Peyer's patch (tissue), 4 donors: ENCODE results near the gene CBX8.

ENCODE experiments used
- POLR2A ChIP-seq, 2 donors: fragments of 450-650 bp; IDR thresholded peaks; one replicate each; pipeline ENCODE4 v1.5.1; 2017; ENCODE audit warnings: antibody characterized with exemption in 2 of 2, mild to moderate bottlenecking in 2 of 2, moderate library complexity in 2 of 2
- TF ChIP-seq, protein P1 (sequence below), 6 experiments: fragments of 450-650 bp in 4 of 6; fragments of 200-600 bp in 2 of 6; sonication (generic) in 1 of 6; IDR thresholded peaks; one replicate each; pipeline ENCODE4 v1.5.1; 2017 to 2019; ENCODE audit warnings: antibody characterized with exemption in 6 of 6, mild to moderate bottlenecking in 3 of 6, moderate library complexity in 1 of 6

DNA sequence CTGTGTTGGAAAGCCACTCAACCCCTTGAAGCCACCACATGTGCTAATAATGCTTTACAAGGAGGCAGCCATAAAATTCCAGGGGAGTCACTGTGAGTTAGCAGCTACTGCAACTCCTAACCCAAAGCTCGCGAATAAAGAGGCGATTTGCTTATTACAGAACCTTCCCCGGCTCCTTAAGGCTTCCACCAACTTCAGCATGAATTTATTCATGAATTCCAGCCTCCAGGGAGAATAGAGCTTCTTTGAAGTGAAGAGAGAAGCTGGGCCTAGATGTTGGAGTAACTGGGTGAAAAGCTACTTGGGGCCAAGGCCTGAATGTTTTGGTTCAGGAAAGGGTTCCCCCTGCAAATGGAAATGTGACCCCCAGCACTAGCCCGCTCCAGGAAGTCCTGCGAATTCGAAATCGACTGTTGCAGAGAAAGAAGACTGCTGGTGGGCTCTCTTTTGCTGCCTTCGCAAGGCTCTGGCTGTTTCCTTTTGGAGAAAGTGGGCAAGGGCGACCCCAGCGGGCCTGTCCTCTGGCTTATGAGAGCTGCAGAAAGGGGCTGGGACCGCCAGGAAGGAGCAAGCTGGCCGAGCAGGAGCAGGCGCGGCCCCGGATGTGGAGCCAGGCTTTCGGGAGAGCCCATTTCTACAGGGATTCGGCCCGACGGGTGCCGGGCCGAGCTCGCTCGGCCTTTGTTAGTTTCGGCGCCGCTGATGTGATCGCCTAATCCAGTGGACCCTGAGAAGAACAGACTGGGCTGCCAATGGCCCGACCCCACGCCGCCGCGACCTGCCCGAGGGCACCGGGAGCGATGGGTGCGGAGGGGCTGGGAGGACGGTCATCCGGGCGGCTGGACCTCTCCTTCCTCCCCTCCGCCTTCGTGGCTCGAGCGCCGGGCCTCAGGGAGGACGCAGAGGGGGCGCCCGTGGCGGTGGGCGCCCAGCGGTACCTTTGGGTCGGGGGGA lies 7.6 kb downstream of the CBX8 start:
- TF ChIP-seq, protein P1, sequence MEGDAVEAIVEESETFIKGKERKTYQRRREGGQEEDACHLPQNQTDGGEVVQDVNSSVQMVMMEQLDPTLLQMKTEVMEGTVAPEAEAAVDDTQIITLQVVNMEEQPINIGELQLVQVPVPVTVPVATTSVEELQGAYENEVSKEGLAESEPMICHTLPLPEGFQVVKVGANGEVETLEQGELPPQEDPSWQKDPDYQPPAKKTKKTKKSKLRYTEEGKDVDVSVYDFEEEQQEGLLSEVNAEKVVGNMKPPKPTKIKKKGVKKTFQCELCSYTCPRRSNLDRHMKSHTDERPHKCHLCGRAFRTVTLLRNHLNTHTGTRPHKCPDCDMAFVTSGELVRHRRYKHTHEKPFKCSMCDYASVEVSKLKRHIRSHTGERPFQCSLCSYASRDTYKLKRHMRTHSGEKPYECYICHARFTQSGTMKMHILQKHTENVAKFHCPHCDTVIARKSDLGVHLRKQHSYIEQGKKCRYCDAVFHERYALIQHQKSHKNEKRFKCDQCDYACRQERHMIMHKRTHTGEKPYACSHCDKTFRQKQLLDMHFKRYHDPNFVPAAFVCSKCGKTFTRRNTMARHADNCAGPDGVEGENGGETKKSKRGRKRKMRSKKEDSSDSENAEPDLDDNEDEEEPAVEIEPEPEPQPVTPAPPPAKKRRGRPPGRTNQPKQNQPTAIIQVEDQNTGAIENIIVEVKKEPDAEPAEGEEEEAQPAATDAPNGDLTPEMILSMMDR (IDR thresholded peaks at IDR 0.05): no peak
- TF ChIP-seq POLR2A (IDR thresholded peaks at IDR 0.05): no peak
